ENCODE data around the gene UMODL1.

Gene UMODL1

DNA sequence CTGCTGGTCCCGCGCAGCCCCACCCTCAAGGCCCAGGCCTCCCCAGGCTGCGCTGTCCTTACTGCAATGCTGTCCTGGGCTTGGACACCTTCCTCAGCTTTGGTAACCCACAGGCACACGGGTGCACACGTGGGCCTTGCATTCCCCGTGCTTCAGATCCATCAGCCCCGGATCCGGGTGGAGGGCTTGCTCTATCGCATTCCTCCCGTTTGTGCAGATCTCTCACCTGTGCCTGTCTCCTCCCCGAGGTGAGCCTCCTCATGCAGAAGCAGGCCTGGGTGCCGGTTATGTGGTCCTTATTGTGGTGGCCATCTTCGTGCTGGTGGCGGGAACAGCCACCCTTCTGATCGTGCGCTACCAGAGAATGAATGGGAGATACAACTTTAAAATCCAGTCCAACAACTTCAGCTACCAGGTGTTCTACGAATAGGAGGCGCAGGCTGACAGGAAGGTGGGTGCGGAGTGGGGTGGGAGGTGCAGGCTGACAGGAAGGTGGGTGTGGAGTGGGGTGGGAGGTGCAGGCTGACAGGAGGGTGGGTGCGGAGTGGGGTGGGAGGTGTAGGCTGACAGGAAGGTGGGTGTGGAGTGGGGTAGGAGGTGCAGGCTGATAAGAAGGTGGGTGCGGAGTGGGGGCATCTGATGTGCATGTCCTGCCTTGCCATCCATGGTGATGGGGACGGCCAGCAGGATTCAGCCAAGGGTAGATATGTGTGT is 66.2 kb downstream of the UMODL1 start:
- DNase-seq: no peak

- no peak for DNase-seq
These were observed 69.2 kb downstream of the UMODL1 start for GRCh38 chr21:42140196-42140934.

DNA sequence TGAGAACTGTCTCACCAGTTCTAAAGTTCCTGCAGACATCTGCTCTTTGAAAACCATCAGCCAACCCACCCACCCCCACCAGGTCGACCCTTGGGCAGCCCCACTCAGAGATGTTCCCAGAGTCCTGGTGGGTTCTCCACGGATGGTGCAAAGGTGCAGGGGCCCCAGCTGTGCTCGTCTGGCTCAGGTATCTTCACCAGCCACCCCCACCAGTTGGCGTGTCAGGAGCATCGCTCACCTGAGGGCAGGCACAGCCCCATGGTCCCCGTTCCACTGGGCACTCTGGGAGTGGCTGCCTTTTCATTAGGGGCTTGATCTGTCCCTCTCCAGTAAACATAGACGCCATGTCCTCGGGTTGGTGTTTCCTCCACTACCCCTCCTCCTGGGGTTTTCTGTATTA is 70.5 kb downstream of the UMODL1 start:
- no peak for DNase-seq

GRCh38 chr21:42142141-42142540 is 71.0 kb downstream of the UMODL1 start:
- DNase-seq: no peak

DNA sequence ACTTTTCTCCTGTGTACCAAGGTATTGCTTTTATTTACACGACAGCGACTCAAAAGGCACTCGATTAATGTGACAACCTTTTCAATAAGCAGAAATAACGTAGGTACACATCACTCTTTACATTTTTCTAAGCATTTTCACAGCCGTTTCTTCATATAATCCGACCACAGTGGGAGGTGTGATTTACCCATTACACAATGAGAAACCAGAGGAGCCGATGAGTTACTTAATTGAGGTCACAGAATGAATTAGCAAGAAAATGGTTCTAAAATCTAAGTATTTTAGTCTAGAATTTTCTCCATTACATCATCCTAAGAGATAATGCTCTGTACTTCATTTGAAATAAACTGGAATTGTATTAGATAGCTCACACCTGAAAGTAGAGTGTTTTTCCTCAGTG is 71.5 kb downstream of the UMODL1 start:
- DNase-seq: no peak

DNA sequence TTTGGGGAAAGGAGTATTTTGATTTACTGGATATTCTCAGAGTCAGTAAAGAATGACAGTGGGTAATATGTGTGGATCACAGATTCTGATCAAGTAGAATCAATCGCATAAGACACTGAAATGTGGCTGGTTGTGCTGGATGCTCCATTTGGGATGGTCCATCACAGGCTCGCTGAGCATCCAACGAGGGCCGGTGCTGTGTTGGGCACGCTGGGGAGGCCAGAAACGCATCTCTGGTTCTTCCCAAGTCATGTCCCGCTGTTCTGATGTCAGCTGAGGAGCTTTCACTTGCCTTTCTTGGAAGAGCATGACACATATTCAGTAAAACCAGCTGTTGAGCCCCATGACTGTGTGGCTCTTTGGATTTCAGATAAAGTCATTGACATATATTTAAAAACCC is 72.0 kb downstream of the UMODL1 start:
- no peak for DNase-seq

DNA sequence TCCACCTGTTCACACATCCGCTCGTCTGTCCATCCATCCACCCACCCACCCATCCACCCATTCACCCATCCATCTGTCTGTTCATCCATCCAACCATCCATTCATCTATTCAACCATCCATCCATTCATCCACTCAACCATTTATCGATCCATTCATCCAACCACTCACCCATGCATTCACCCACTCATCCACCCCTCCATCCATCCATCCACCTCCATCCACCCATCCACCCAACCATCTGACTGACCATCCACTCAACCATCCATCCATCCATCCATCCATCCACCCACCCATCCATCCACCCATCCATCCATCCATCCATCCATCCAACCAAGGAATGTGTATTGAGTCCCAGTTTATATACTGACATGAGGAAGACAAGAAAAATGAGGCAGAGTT is 73.1 kb downstream of the UMODL1 start:
- DNase-seq: no peak

DNA sequence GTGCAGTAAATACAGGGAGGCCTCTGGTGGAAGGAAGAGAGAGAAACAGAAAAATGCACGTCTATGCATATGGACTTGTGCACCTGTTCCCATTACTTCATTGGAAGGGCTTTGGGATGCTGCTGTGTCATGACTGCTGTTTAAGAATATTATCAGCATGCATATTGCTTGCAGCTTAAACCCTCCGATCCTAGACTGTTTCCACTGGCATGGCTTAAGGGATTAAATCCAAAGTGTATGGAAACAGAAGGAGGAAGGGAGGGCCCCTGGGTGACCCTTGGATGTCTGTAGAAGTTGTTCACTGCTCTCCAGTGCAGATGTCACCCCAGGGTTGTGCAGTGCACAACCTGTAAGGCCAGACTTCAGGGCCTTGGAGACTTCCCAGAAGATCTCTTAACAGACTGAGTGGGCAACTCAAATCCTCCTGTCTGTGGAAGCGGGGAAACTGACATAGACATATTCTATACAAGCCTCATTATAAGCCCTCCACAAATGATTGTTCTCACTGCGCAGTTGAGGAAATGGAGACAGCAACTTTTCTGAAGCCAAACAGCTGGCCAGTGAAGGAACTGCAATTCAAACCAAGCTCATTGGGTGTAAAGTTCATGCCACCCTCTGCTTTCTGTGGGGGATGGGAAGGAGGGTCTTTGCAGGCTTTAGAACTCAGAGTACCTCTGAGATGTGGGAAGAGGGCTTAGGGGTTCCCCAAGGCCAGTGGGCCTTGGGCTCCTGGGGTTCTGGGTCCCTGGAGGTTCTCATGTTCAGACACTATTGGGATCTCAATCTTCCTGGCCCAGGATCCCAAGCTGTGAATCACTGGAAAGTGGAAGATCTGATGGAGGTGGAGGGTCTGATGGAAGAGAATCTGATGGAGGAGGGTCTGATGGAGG is 73.8 kb downstream of the UMODL1 start:
- no peak for DNase-seq

GRCh38 chr21:42145569-42146272 is 74.6 kb downstream of the UMODL1 start:
- peak; percentile 66 for DNase-seq

DNA sequence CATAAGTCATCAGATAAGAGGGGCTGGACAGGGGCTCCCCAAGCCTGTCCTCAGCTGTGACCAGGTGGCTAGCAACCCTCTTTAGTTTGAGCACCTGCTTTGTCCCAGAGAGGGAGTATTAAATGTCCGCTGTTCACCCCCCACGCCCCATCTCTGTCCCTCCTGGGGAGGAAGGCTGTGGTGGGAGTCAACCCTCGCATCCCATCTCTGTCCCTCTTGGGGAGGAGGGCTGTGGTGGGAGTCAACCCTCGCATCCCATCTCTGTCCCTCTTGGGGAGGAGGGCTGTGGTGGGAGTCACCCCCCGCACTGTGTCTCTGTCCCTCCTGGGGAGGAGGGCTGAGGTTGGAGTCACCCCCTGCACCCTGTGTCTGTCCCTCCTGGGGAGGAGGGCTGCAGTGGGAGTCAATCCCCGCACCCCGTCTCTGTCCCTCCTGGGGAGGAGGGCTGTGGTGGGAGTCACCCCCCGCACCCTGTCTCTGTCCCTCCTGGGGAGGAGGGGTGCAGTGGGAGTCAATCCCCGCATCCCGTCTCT is 75.2 kb downstream of the UMODL1 start:
- no peak for DNase-seq

GRCh38 chr21:42146821-42147220 is 75.7 kb downstream of the UMODL1 start:
- no peak for DNase-seq

DNA sequence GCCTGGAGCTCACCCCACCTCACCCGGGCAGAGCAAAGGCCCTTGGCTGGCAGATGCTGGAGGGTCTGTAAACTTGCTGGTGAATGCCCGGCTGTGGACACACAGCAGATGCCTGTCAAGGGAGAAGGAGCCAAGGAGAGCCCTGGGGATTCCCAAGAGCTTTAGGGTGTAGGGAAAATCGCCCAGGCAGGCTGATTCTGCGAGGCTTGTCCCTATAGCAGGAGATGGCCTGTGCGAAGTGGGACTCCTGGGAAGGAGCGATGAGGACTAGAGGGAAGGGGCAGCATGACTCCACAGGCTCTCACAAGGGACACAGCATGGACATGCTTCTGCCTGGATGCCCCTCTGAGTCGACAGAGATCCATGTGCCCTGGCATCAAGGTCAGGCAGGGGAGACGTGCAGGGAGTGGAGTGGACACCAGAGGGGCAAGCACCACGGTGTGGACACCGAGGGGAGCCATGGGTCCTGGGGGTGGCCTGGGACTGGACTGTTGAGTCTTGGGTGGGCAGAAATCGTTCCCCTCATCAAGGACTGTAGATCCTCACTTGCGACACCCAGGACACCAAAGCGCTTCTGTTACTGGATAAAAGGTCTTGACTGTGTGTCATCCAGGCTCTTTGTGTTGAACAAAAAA is 76.4 kb downstream of the UMODL1 start:
- no peak for DNase-seq

GRCh38 chr21:42148097-42148496 is 77.0 kb downstream of the UMODL1 start:
- no peak for DNase-seq

DNA sequence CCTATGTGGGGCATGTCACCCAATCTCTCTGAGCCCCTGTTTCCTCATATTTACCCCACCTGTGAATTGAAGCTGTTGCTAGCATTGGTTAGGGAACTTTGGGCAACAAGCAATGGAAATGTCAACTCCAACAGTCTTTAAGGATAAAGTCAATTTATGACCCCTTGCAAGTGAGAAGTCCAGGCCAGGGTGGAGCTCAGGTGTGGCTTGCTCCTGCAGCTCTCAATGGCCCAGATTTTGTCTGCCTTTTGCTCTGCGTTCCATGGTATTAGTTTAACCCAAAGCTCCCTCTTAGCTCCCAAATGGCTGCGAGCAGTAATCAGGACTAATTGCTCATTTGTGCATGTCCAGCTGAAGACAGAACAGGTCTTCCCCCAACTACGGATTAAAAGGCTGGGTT is 77.5 kb downstream of the UMODL1 start:
- no peak for DNase-seq

GRCh38 chr21:42149656-42150473 is 78.7 kb downstream of the UMODL1 start:
- no peak for DNase-seq

GRCh38 chr21:42150474-42151085 is 79.5 kb downstream of the UMODL1 start:
- no peak for DNase-seq

DNA sequence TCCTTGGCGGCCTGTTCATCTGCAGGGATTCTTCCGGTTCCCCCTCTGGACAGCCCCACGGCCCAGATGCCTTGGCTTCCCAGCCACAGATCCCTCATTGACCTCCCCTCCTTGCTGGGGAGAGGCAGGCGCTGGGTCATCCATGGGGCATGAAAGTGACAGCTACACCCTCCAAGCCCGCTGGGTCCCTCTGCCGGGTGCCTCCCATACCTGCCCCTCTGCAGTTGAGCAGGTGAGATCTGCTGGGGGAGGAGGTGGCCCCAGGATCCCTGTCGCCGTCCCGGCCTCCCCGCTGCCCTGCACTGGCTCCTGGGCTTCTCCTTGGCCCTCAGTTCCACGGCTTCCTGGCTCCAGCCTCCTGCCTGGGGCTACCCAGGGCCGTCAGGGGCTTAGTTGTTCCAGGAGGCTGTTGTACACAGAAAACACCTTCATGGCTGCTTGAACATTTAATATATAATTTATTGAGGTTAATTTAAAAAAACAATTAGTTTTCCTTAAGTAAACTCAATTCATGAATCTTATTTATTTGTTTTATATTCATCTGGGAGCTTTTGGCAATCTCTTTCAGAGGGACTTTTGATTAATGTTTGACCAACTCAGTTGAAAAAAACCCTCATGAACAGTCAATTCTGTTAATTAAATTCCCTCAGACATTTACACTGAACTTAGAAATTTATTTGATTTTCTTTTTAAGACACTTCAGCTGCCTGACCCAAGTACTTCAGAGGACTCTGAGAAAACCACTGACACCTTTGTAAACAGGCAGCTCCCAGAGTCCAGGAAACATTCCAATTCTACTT is 80.2 kb downstream of the UMODL1 start:
- DNase-seq: no peak

DNA sequence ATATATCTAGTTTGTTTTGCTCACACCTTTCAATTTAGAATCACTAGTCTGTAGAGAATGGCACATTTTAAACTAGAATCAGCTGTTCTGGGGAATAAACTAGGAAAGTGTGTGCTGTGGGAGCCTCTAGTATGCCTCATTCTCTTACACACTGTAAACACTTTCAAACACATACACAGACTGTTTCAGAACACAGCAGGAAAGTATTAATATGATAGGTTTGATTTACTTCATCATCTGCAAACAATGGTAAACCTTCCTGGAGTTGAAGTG is 80.8 kb downstream of the UMODL1 start:
- no peak for DNase-seq

GRCh38 chr21:42153046-42153686 is 82.0 kb downstream of the UMODL1 start:
- DNase-seq: no peak

DNA sequence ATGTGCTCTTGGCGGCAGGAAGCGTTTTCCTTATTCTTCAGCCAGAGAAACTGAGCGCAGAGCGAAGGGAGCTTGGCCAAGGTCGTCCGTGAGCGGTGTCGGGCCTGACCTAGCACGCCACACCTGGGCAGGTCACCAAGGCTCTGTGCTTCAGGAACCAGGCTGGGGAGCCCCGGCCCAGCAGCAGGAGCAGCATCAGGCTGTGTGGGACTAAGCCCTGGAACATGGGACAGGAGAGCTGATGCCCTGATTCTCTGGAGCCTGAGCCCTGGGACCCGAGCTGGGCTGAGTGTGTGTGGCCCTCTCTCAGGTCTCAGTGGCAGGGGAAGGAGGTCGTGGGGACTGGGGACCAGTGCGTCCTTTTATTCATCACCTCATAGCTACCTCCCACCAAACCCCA is 82.6 kb downstream of the UMODL1 start:
- DNase-seq: no peak
